ENCODE measurements around the gene WDR7.
"Not testable (repeated sequence)": the region's sequence is repeated elsewhere in the genome, so short reads cannot be mapped to it uniquely, and the experiment has no call there.

The WDR7 gene

GRCh38 chr18:56650944-56651770 is at the start of gene WDR7:
Gene WDR7, plus strand, starts transcription at chr18:56651359. Its CDS starts 21,157 bp downstream, at chr18:56672516.
- peak; percentile 93 for DNase-seq

- no peak for DNase-seq
Measured at GRCh38 chr18:56606618-56607017, 44.5 kb upstream of the WDR7 start.

GRCh38 chr18:56615738-56616520 is 35.2 kb upstream of the WDR7 start:
- no peak for DNase-seq

- no peak for DNase-seq
Measured at GRCh38 chr18:56627991-56628390, 23.2 kb upstream of the WDR7 start.

GRCh38 chr18:56632070-56633022 is 18.8 kb upstream of the WDR7 start:
- no peak for DNase-seq

- no peak for DNase-seq
Measured at GRCh38 chr18:56635007-56635406, 16.2 kb upstream of the WDR7 start.

- no peak for DNase-seq
Measured at GRCh38 chr18:56637176-56637575, 14.0 kb upstream of the WDR7 start.

- DNase-seq: no peak
Measured at GRCh38 chr18:56637711-56638231, 13.4 kb upstream of the WDR7 start.

GRCh38 chr18:56638232-56639103 is 12.7 kb upstream of the WDR7 start, which contains the start of gene TXNL1:
Gene TXNL1, minus strand, starts transcription at chr18:56638592. Its CDS starts 152 bp downstream, at chr18:56638440.
- DNase-seq: peak; percentile 99

- no peak for DNase-seq
Measured at GRCh38 chr18:56639104-56639381, 12.1 kb upstream of the WDR7 start.

GRCh38 chr18:56639571-56639970 is 11.6 kb upstream of the WDR7 start:
- no peak for DNase-seq

- no peak for DNase-seq
Measured at GRCh38 chr18:56641714-56642337, 9.3 kb upstream of the WDR7 start.

GRCh38 chr18:56643381-56643780 is 7.8 kb upstream of the WDR7 start:
- no peak for DNase-seq

- no peak for DNase-seq
Measured at GRCh38 chr18:56645415-56646016, 5.6 kb upstream of the WDR7 start.

GRCh38 chr18:56647071-56647470 is 4.1 kb upstream of the WDR7 start:
- no peak for DNase-seq

- DNase-seq: no peak
Measured at GRCh38 chr18:56647951-56648893, 2.9 kb upstream of the WDR7 start.

GRCh38 chr18:56649996-56650395 is 1.2 kb upstream of the WDR7 start:
- no peak for DNase-seq

- no peak for DNase-seq
Measured at GRCh38 chr18:56651771-56652092, 573 bp downstream of the WDR7 start.

- DNase-seq: no peak
Measured at GRCh38 chr18:56652802-56653201, 1.6 kb downstream of the WDR7 start.

- DNase-seq: not testable (repeated sequence)
Measured at GRCh38 chr18:56654280-56654679, 3.1 kb downstream of the WDR7 start.
